Activated naive CD8-positive, alpha-beta T cell treated with anti-CD3 and anti-CD28 coated beads for 36 hours (primary cell): ENCODE measurements around the gene LAG3. TPM values are rescaled to one million over a fixed set of nuclear protein-coding genes. Genes with fewer than 3 reads are reported as not detected.
A peak's percentile ranks its signal among the peaks of the same experiment; 100 is the strongest.

ENCODE experiments used
- DNase-seq: peaks from one replicate; pipeline ENCODE4 v3.0.0; 2021
- H3K27ac Mint-ChIP-seq: one replicate; pipeline ENCODE4 v1.8.0; 2022; ENCODE audit warnings: mild to moderate bottlenecking, moderate library complexity, mixed read lengths
- H3K27me3 Mint-ChIP-seq: one replicate; pipeline ENCODE4 v1.8.0; 2022; ENCODE audit warnings: mild to moderate bottlenecking, mixed read lengths
- H3K36me3 Mint-ChIP-seq: one replicate; pipeline ENCODE4 v1.8.0; 2021; ENCODE audit warnings: mild to moderate bottlenecking, mixed read lengths
- H3K4me1 Mint-ChIP-seq: one replicate; pipeline ENCODE4 v1.8.0; 2021; ENCODE audit warnings: mixed read lengths
- H3K4me3 Mint-ChIP-seq: one replicate; pipeline ENCODE4 v1.8.0; 2022; ENCODE audit warnings: mild to moderate bottlenecking, moderate library complexity, mixed read lengths
- H3K9me3 Mint-ChIP-seq: one replicate; pipeline ENCODE4 v1.8.0; 2022; ENCODE audit warnings: mixed read lengths
- total RNA-seq, 2 experiments: library from RNA; stranded (reverse); gene quantifications; one replicate each; pipeline ENCODE4 v1.2.3, GENCODE V29; 2021

Gene LAG3
- total RNA-seq, 2 experiments from 2014 or later, result 64.8 to 67.7 TPM

DNA sequence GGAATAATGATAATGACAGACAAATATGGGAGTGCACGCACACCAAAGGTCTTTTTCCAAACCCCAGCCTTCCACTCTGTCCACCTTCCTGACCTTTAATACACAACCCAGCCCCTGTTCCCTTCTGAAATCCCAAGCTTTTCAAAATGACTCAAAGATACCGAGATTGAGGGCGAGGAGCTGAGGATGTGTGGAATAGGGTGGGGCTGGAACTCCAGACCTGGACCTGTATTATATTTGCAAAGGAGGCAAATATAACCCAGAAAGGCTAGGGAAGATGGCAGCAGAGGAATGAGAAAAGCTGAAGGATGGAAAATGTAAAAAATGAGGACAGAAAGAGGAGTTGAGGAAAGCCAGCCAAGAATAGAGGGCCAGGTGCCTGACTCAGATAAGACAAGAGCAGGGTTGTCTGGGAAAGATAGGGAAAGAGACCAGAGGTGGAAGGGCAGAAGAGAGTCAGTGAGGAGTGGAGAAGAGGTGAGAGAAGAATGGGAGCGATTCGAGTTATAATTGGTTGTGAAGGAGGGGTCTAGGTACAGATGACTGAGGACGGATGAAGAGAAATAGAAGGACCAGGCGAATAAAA lies 7.2 kb upstream of the LAG3 start:
- Mint-ChIP-seq H3K27ac (no peak overlapping the region), H3K36me3 (peaks cover 10% of the 10 kb centered on the region), H3K4me3 (peak overlapping the region; percentile 30), H3K9me3 (no peaks in the 10 kb centered on the region), H3K27me3 (peaks cover 72% of the 10 kb centered on the region), H3K4me1 (peaks cover 29% of the 10 kb centered on the region)
- no peak for DNase-seq

DNA sequence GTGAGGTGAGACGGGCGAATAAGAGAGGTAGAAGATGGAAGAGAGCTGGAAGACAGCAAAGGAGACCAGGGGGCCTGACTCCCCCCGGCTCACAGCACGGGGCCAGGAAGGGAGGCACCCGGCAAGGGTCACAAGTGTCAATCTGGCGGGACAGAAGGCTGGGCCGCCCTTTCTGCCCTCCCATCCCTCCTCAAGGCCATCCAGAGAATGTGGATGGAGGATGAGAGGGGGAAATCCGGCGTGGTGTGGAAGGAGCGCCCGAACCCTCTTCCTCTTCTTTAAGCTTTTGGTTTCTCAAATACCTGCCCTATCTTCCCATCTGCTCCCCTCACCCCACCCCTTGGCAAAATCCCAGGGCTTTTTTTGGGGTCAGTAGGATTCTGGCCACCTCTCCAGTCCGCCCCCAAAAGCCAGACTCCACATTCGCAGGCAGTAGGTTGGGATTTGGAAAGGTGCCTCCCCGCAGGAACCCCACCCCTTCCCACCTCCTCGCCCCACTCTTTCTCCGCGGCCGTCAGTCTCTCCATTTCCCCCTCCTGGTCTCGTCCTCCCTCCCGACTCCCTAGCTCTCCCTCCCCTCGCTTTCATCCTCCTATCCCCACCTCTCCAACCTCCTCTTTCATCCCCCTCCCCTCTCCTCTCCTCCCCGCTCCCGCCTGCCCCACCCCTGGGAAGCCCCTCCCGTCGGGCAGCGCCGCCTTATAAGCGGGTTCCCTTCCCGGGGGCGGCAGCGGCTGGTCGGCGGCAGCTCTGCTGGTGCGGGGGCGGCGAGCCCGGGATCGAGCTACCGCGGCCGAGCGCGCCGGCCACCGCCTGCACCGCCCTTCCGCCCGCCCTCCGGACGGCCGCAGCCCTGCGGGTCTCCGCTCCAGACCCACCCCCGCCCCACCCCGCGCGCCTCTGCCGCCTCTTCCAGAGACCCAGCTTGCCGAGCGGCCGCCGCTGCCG lies 6.4 kb upstream of the LAG3 start, which contains the start of gene PTMS:
TSS of gene PTMS (plus strand) at position 730 of the 948 bp plus-strand sequence. CDS start 343 bp downstream, outside the sequence.
- H3K36me3 Mint-ChIP-seq, result peaks cover 12% of the 10 kb centered on the region
- H3K4me3 Mint-ChIP-seq, result peak within 1 kb of the TSS; percentile 85
- no peak within 1 kb of the TSS for H3K27ac Mint-ChIP-seq
- H3K9me3 Mint-ChIP-seq, result no peaks in the 10 kb centered on the region
- DNase-seq, result peak; percentile 42
- peaks cover 79% of the 10 kb centered on the region for H3K27me3 Mint-ChIP-seq
- H3K4me1 Mint-ChIP-seq, result peaks cover 31% of the 10 kb centered on the region

DNA sequence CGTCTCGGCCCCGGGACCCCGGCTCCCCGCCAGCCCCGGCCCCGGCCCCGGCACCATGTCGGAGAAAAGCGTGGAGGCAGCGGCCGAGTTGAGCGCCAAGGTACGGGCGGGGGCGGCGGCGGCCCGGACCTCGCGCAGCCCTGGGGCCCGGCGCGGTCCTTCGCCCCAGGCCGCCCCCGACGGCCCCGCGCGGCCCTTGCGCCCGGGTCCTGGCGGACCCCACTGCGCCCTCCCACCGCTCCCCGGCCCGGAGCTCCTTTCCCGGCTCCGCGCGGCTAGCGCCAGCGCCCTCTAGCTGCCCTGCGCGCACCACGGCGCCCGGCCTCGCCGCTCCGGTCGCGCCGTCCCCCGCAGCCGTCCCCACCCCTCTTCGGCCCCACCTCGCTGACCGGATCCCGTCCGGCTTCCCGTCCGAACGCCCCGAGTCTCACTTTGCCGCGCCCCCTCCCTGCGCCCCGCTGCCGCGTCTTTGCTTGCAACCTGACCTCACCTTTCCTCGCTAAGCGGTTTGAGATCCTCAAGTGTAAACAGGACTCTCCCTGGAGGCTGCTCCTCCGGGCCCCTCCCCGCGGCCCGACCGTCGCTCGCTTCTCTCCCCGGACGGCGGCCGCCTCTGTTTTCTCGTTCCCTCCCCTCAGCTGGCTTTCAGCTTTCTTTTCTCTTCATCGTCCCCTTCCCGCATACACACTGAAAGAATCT lies 5.5 kb upstream of the LAG3 start:
- Mint-ChIP-seq H3K27me3 (peaks cover 81% of the 10 kb centered on the region), H3K4me1 (peaks cover 39% of the 10 kb centered on the region), H3K36me3 (peaks cover 12% of the 10 kb centered on the region), H3K27ac (no peak overlapping the region), H3K9me3 (no peaks in the 10 kb centered on the region), H3K4me3 (peak overlapping the region; percentile 85)
- DNase-seq, result peak; percentile 66

DNA sequence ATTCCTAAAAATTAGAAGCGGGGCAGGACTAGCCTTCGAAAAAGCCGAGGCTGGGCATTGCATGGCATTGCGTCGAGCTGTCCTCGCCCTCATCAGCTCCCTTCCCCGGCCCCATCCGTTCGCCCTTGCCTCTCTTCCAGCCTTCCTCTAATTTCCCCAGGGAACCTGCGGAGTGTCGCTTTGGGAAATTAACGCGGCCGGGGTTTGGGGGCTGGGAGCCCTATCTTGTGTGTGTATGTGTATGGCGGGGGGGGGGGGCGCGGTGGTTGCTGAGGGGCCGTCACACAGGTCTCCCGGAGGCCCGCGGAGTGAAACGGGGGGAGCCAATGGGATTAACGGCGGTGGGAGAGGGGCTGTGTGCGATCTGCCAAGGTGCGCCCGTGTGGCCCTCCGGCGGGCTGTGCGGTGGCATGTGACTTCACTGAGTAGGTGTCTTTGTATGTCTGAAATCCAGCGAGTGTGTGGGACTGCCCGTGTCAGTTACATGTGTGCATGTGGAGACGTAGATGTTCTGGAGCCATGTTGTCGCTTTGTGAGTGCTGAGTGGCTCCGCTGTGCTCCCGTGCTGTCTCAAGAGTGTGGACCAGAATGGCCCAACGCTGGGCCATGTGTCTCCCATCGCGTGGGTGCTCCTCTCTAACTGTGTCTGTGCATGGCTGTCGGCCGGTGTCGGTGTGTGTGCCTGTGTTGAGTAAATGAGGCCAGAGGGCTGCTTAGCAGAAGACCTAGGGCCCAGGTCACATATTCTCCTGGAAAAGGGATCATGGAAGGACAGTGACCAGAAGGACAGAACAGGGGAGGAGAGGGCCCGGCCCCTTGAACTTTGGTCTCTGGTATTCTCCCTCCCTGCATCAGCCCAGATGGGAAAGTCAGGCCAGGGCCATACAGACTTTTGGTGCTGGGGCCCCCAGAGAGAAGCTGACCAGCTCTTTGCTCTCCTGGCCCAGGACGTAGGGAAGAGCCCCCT lies 4.7 kb upstream of the LAG3 start:
- DNase-seq, result no peak
- Mint-ChIP-seq H3K4me3 (peak overlapping the region; percentile 85), H3K27me3 (peaks cover 78% of the 10 kb centered on the region), H3K9me3 (no peaks in the 10 kb centered on the region), H3K36me3 (peaks cover 12% of the 10 kb centered on the region), H3K4me1 (peaks cover 46% of the 10 kb centered on the region), H3K27ac (no peak overlapping the region)

DNA sequence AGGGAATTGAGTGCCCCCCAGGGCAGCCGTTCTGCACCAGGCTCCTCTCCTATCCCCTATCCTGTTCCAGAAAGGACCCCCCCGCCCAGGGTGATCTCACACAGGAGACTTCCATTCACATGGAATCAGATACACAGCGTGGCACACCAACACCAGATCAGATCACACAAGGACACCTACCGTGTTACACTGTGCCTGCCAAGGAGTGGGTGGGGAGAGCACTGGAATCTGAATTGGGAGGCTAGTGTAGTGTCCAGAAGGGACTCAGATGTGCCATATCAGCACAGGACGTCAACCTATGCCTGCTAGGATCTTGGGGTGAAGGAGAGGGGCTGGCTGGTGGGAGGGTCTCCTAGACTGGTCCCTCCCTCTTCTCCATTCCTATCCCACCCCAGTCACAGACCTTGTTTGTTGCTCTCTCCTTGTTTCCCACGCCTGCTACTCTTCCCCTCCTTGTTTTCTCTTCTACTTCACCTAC lies 3.8 kb upstream of the LAG3 start:
- Mint-ChIP-seq H3K4me1 (peaks cover 53% of the 10 kb centered on the region), H3K36me3 (peaks cover 15% of the 10 kb centered on the region), H3K27ac (no peak overlapping the region), H3K4me3 (no peak overlapping the region), H3K9me3 (no peaks in the 10 kb centered on the region), H3K27me3 (peaks cover 73% of the 10 kb centered on the region)
- DNase-seq, result no peak

DNA sequence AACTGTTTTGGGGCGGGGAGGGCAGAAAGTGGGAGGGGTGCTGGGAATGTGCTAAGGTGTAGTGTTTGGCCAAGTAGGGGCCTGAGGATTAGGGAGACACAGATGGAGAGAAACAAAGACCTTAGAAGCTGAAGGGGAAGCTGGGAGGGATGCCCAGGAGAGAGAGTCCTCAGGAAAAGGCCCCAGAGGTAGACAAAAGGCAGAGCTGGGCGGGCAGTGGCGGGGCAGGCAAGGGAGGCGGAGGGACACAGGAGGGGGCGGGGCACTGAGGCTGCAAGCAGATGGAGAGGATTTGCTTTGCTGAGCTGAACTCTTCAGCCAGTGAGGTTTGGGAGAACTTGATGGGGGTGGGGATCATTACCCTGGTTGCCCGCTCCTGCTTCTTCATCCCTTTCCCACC lies 3.3 kb upstream of the LAG3 start:
- H3K4me3 Mint-ChIP-seq, result no peak overlapping the region
- no peaks in the 10 kb centered on the region for H3K9me3 Mint-ChIP-seq
- peaks cover 68% of the 10 kb centered on the region for H3K27me3 Mint-ChIP-seq
- no peak overlapping the region for H3K27ac Mint-ChIP-seq
- peaks cover 16% of the 10 kb centered on the region for H3K36me3 Mint-ChIP-seq
- H3K4me1 Mint-ChIP-seq, result peaks cover 54% of the 10 kb centered on the region
- no peak for DNase-seq

DNA sequence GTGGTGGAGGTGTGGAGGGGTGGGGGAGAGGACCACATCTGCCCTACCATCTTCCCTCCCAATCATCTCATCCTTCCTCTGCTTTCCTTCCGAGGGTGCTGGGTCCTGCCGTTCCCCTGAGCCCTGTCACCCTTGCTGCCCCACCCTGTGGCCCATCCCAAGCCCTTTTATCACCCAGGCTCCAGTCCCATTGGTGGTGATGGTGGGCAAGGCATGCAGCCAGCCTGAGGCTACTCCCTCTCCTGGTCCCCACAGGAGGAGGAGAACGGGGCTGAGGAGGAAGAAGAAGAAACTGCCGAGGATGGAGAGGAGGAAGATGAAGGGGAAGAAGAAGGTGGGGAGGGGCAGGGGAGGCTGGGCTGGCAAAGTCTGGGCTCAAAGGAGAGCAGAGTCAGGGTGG lies 2.7 kb upstream of the LAG3 start:
- peaks cover 54% of the 10 kb centered on the region for H3K4me1 Mint-ChIP-seq

DNA sequence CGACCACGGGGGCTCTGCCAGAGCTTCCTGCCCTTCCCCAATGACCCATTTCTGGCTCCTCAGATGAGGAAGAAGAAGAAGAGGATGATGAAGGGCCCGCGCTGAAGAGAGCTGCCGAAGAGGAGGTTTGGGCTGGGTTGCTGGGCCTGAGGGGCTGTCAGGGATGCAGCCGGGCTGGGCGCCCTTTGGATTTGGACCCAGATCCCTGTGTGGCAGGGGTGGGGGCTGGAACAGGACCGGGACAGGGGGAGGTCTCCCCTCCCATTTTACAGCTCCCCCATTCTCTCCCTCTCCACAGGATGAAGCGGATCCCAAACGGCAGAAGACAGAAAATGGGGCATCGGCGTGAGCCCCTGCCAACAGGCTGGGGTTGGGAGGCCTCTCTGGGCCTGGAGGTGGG lies 2.2 kb upstream of the LAG3 start:
- DNase-seq, result no peak
- Mint-ChIP-seq H3K36me3 (peaks cover 22% of the 10 kb centered on the region), H3K27me3 (peaks cover 66% of the 10 kb centered on the region), H3K27ac (no peak overlapping the region), H3K4me1 (peaks cover 57% of the 10 kb centered on the region), H3K9me3 (no peaks in the 10 kb centered on the region), H3K4me3 (no peak overlapping the region)

More for the DNA sequence above, 2.7 kb upstream of the LAG3 start:
- Mint-ChIP-seq H3K9me3 (no peaks in the 10 kb centered on the region), H3K27ac (peak overlapping the region; percentile 19), H3K4me3 (peak overlapping the region; percentile 19), H3K27me3 (peaks cover 68% of the 10 kb centered on the region), H3K36me3 (peaks cover 18% of the 10 kb centered on the region)
- no peak for DNase-seq

DNA sequence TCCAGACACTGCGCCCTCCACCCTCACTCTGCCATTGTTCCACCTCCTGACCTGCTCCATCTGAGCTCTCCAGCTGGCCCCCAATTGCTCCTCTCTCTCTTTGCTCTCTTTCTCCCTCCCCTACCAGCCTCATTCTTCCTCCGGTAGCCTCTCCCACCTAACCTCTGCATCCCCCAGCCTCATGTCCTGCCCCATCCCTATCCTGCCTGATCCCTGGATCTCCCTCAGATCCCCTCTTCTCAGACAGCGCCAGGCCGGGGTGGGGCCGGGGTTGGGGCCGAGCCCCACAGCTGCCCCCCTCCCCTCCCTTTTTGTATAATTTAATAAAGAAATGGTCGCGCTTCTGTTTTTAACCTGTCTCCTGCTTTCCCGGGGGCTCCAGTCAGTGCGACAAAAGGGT lies 1.7 kb upstream of the LAG3 start:
- no peak overlapping the region for H3K27ac Mint-ChIP-seq
- no peak for DNase-seq
- no peaks in the 10 kb centered on the region for H3K9me3 Mint-ChIP-seq
- peaks cover 59% of the 10 kb centered on the region for H3K4me1 Mint-ChIP-seq
- peaks cover 27% of the 10 kb centered on the region for H3K36me3 Mint-ChIP-seq
- peaks cover 63% of the 10 kb centered on the region for H3K27me3 Mint-ChIP-seq
- H3K4me3 Mint-ChIP-seq, result peak overlapping the region; percentile 12

DNA sequence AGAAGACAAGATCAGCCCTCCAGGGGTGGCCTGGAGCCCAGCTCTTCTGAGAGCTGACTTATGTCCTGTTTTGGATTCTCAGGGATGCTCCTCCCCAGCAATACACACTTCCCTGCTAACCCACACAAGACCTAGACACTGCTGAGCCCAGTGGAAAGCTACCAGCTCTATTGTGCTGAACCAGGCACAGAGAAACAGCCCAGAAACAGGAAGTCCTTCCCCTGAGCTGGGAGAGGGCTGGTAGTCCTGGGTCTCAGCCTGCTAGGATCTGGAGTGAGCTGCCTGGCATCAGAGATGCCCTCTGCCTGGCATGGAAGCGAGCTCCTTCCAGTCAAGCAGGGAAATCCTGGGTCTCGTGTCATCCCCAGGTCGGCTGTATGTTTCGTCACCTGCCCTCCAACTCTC lies 1.2 kb upstream of the LAG3 start:
- H3K27ac Mint-ChIP-seq, result no peak overlapping the region

DNA sequence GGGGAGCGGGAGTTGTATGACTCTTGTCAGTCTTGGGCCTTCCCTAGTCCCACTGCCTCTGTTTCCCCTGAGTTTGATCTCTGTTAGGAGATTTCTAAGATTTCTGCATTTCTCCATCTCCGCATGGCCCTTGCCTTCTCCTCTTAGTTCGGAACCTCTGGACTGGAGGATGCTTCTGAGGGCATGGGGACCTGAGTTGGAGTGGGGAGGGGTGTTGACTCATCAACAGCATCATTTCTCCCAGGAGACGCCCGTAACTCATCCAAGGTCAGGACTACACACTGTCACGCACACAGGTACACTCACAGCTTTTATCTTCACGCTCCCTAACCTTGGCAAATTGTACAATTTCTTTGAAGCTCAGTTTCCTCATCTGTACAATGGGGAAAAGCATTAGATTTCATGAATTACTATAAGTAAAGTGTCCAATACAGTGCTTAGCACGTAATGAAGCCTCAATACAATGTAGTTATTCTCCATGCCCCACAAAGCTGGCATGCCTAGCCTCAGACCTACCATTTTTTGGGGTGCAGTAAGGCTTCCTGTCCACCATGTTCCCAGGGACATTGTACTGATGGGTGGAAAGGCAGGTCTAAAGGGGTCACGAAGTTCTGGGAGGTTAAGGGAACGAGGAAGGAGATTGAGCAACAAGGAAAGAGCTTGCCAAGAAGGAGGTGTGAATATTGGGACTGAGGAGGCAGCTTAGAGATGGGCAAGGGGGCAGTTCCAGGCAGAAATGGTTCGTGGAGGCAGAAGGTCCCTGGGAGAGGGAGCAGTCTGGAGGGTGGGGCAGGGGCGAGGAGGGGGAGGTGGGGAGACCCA lies 600 bp upstream of the LAG3 start:
- Mint-ChIP-seq H3K36me3 (peaks cover 39% of the 10 kb centered on the region), H3K4me3 (peak overlapping the region; percentile 91), H3K4me1 (peaks cover 67% of the 10 kb centered on the region), H3K27ac (peak overlapping the region; percentile 86), H3K9me3 (no peaks in the 10 kb centered on the region), H3K27me3 (peaks cover 69% of the 10 kb centered on the region)
- DNase-seq, result no peak

More for the DNA sequence above, 1.2 kb upstream of the LAG3 start:
- Mint-ChIP-seq H3K4me3 (peak overlapping the region; percentile 12), H3K36me3 (peaks cover 32% of the 10 kb centered on the region), H3K27me3 (peaks cover 62% of the 10 kb centered on the region), H3K9me3 (no peaks in the 10 kb centered on the region), H3K4me1 (peaks cover 61% of the 10 kb centered on the region)
- no peak for DNase-seq

DNA sequence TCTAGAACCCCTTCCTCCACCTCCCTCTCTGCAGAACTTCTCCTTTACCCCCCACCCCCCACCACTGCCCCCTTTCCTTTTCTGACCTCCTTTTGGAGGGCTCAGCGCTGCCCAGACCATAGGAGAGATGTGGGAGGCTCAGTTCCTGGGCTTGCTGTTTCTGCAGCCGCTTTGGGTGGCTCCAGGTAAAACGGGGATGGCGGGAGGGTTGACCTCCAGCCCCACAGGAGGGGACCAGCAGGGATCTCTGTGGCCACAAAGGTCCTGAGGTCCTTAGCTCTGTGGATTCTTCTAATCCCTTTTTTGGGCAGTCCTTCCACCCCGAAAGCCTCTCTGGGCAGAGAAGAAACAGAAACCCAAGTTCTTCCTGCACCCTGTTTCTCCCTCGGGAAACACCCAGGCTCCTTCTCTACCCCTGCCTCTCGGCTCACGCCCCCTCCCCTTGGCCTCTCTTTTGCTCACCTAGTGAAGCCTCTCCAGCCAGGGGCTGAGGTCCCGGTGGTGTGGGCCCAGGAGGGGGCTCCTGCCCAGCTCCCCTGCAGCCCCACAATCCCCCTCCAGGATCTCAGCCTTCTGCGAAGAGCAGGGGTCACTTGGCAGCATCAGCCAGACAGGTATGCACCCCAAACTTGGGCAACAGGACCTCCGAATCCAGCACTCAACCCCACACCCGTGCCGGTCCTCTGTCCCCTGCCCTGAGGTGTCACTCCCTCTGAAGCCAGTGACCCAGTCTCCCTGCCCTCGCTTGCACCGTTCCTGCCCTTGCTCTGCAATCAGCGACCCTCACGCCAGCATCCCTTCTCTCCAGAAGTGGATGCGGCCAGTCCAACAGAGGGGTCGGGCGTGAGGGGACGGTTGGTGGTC lies 638 bp downstream of the LAG3 start:
- Mint-ChIP-seq H3K4me1 (peaks cover 66% of the 10 kb centered on the region), H3K9me3 (no peaks in the 10 kb centered on the region), H3K27ac (peak overlapping the region; percentile 86), H3K4me3 (peak overlapping the region; percentile 91), H3K27me3 (peaks cover 65% of the 10 kb centered on the region), H3K36me3 (peaks cover 46% of the 10 kb centered on the region)
- no peak for DNase-seq
